Aorta (tissue), 5 donors: ENCODE data around the gene OR56A3. TPM values are rescaled to one million over a fixed set of nuclear protein-coding genes. Genes with fewer than 3 reads are reported as not detected.

ENCODE experiments used
- ATAC-seq: fragments of 200-7000 bp; cut with Tn5 transposase; one replicate; pipeline ENCODE4 v1.9.1; 2022; ENCODE audit warnings: moderate library complexity; ENCODE audit not compliant: low FRiP score
- DNase-seq, 2 donors: peaks; one replicate each; pipeline ENCODE4 v3.0.0-alpha.2; 2020
- H3K27ac ChIP-seq, 2 donors: one replicate each; pipeline ENCODE4 v1.5.1; 2013; ENCODE audit warnings: low read length in 2 of 2, mild to moderate bottlenecking in 2 of 2, moderate library complexity in 2 of 2, control low read depth in 1 of 2, inconsistent platforms in 1 of 2, low read depth in 1 of 2
- H3K27me3 ChIP-seq, 2 donors: one replicate each; pipeline ENCODE4 v1.6.1; 2013; ENCODE audit warnings: control low read depth in 1 of 2, low read length in 1 of 2, mild to moderate bottlenecking in 1 of 2, moderate library complexity in 1 of 2; ENCODE audit not compliant: insufficient read depth in 2 of 2, control insufficient read depth in 1 of 2
- H3K36me3 ChIP-seq, 2 donors: one replicate each; pipeline ENCODE4 v1.6.1; 2013; ENCODE audit warnings: control low read depth in 1 of 2, low read length in 1 of 2, mild to moderate bottlenecking in 1 of 2; ENCODE audit not compliant: insufficient read depth in 2 of 2, control insufficient read depth in 1 of 2
- H3K4me1 ChIP-seq, 2 donors: one replicate each; pipeline ENCODE4 v1.6.1; 2013; ENCODE audit warnings: low read length in 2 of 2, control low read depth in 1 of 2, mild to moderate bottlenecking in 1 of 2, moderate library complexity in 1 of 2; ENCODE audit not compliant: insufficient read depth in 2 of 2, control insufficient read depth in 1 of 2
- H3K4me3 ChIP-seq, 2 donors: one replicate each; pipeline ENCODE4 v1.5.1; 2013; ENCODE audit warnings: low read length in 2 of 2, control low read depth in 1 of 2, mild to moderate bottlenecking in 1 of 2
- H3K9me3 ChIP-seq: one replicate; pipeline ENCODE4 v1.6.1; 2013; ENCODE audit warnings: mild to moderate bottlenecking, low read length; ENCODE audit not compliant: control insufficient read depth
- WGBS, 2 donors: extraction: QIAGEN DNeasy Blood & Tissue Kit; methylation state at CpG; one replicate each; pipeline ENCODE4 v1.1.7; 2013; 5-methylcytosine and 5-hydroxymethylcytosine counted together
- intact Hi-C, 2 donors: fragments of 100-400 bp; cut with DNase I; formaldehyde crosslinking; loops; one replicate each; pipeline versions ENCODE4 v1.14.2 to v1.15.0; 2022
- polyA plus RNA-seq, 2 donors: library from polyadenylated mRNA; stranded (reverse); fragments of 200-250 nt; gene quantifications; one replicate each; pipeline ENCODE4 v1.2.3, GENCODE V29; 2013
- total RNA-seq, 2 donors: library from RNA; stranded (reverse); fragmentation: NEBNext Ultra II Directional; extraction: Animal tissue kit (Norgen Biotek cat#: 25700); gene quantifications; one replicate each; pipeline ENCODE4 v1.2.1, GENCODE V29; 2021
- donor health status: healthy with polysubstance abuse.
- donor health status: Bipolar disorder and iron deficiency.
- donor health status: DM: no; HTN: no; CAD: no.
- donor health status: DM: no; HTN: no; CAD: no.
- donor health status: DM: yes; HTN: yes; CAD: no.

The OR56A3 gene
- total and polyA plus RNA-seq, 4 donors = not detected

DNA sequence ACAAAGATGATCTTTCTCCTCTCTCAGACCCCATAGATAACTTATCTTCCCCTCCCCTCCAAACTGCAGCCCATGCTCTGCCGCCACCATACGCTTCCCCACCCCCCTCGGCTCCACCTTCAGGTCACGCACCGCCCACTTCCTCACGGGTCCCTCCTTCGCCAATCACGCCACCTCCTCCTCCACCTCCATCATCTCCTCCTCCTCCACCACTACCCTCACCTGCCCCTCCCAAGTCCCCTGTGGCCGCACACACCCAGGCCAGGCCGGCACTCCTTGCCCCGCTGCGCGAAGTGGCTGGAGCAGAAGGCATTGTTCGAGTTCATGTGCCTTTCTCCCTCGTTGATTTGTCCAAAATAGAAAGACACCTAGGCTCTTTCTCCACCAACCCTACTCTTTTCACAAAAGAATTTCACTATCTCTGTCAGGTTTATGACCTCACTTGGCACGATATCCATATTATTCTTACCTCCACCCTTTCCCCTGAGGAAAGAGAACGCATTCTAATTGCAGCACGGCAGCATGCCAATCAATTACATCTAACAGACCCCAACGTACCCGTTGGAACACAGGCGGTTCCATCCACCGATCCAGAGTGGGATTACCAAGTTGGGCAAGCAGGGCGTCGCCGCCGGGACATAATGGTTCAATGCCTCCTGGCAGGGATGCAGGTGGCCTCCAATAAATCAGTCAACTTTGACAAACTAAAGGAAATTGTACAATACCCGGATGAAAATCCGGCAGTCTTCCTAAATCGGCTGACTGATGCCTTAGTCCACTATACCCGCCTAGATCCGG, 12.3 kb upstream of the OR56A3 start:
- Histone ChIP-seq H3K4me1 (no peaks in the 10 kb centered on the region), H3K9me3 (no peaks in the 10 kb centered on the region), H3K27me3 (no peaks in the 10 kb centered on the region), H3K27ac (no peak overlapping the region), H3K4me3 (no peak overlapping the region), H3K36me3 (no peaks in the 10 kb centered on the region)
- no peak for DNase-seq
- intact Hi-C loops = no loop called here
- ATAC-seq = no peak
- WGBS, 2 donors = 87 to 93% methylated on average over 31 of the region's 31 CpGs

DNA sequence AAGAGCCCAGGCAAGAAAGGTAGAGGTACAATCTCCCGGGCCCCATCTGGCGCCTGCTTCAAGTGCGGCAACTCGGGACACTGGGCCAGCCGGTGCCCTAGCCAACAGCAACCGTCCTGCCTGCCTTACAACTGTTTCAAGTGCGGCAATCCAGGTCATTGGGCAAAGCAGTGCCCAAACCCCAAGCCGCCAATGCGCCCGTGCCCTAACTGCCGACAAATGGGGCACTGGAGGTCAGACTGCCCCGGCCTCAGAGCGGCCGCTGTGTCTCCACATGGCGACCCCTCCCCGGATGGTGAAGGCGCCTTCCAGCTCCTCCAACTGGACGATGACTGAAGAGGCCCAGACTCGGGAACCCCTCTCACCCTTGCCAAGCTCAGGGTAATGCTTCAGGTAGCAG, 11.4 kb upstream of the OR56A3 start:
- Histone ChIP-seq H3K9me3 (no peaks in the 10 kb centered on the region), H3K27me3 (no peaks in the 10 kb centered on the region), H3K4me1 (no peaks in the 10 kb centered on the region), H3K4me3 (no peak overlapping the region), H3K27ac (no peak overlapping the region), H3K36me3 (no peaks in the 10 kb centered on the region)
- intact Hi-C loops = no loop called here
- ATAC-seq = no peak
- 88 to 93% methylated on average over 19 of the region's 19 CpGs for WGBS, 2 donors
- no peak for DNase-seq

DNA sequence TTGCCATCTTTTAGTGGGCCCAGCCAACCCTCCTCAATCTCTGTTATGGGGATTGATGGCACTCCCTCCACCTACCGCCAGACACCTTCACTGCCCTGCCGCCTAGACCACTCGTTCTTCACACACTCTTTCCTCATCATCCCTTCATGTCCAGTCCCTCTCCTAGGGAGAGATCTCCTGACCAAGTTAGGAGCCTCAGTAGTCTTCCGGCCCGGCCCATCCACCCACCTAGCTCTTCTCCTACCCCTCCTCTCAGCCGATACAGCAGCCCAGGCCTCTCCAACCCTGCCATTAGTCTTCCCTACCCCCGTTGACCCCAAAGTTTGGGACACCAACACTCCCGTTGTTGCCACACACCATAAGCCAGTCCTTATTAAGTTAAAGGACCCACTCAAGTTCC, 11.0 kb upstream of the OR56A3 start:
- H3K9me3 ChIP-seq = no peaks in the 10 kb centered on the region
- WGBS, 2 donors = 91 to 93% methylated on average over 8 of the region's 8 CpGs
- intact Hi-C loops = no loop called here

DNA sequence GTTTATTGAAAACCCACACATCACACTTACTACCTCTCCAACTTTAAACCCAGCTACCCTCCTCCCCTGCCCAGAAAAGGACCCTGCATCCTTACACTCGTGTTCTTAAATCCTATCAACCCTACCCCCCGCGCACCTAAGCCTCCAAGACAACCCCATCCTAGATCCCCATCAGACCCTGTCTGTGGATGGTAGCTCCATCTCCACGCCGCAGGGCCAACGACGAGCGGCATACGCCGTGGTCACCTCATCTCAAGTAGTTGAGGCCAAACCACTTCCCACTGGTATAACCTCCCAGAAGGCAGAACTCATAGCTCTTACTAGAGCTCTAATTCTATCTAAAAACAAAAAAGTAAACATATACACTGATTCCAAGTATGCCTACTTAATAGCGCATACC, 9.4 kb upstream of the OR56A3 start:
- Histone ChIP-seq H3K27me3 (no peaks in the 10 kb centered on the region), H3K4me3 (no peak overlapping the region), H3K4me1 (no peaks in the 10 kb centered on the region), H3K36me3 (no peaks in the 10 kb centered on the region), H3K9me3 (no peaks in the 10 kb centered on the region), H3K27ac (no peak overlapping the region)
- DNase-seq (no peak), ATAC-seq (no peak)
- 94% methylated on average over 11 of the region's 11 CpGs for WGBS, 2 donors
- intact Hi-C loops = no loop called here

More for the DNA sequence above, 11.0 kb upstream of the OR56A3 start:
- Histone ChIP-seq H3K27me3 (no peaks in the 10 kb centered on the region), H3K27ac (no peak overlapping the region), H3K4me1 (no peaks in the 10 kb centered on the region), H3K36me3 (no peaks in the 10 kb centered on the region), H3K4me3 (no peak overlapping the region)
- ATAC-seq (no peak), DNase-seq (no peak)

DNA sequence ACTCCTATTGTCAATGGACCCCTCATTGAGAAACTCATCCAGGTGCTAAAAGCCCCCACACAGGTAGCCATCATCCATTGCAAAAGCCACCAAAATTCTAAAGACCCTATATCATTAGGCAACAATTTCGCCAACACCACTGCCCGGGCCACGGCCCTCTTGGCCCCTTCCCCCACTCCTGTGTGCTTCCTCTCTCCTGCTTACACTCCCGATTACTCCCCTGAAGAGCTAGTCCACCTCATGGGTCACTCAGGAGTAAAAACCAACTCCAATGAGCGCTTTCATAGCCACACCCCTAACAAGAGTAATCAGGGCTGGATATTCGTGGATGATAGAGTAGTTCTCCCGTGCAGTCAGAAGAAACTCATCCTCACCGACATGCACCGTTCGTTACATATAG, 8.9 kb upstream of the OR56A3 start:
- intact Hi-C loops = no loop called here
- Histone ChIP-seq H3K27me3 (no peaks in the 10 kb centered on the region), H3K27ac (no peak overlapping the region), H3K9me3 (no peaks in the 10 kb centered on the region), H3K4me3 (no peak overlapping the region), H3K4me1 (no peaks in the 10 kb centered on the region), H3K36me3 (no peaks in the 10 kb centered on the region)
- no peak for ATAC-seq
- DNase-seq = no peak
- WGBS, 2 donors = 88 to 90% methylated on average over 10 of the region's 10 CpGs

DNA sequence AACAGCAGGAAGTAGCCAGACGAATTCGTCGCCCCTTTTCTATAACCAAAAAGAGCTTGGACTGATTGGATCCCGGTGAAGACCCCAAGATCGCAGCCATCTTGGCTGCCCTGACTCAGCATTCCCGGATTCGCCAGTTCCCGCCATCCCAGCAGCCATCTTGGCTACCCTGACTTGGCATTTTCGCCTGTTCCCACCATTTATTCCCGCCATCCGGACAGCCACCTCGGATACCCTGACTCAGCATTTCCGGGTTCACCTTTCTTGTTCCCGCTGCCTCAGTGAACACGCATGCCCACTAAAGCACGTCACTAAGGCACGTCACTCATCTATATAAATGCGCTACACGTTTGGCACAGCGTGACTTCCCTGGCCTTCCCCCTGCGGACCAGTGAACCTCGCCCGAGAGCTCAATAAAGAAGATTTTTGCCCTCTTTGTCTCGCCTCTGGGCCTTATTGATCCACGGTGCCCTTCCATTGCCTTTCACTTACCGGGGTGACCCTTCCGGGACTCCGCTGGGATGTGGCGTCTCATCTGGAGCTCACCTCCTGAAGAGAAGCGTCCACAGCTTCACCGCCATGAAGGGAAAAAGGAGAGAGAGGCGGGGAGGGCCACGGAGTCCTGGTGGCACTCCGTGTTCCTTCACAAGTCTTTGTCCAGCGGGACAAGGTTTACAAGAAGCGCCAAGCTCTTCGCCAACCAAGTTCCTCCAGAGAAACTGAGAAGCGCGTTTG, 4.0 kb upstream of the OR56A3 start:
- intact Hi-C loops = no loop called here
- no peaks in the 10 kb centered on the region for H3K4me1 ChIP-seq
- H3K36me3 ChIP-seq = no peaks in the 10 kb centered on the region
- 90 to 93% methylated on average over 39 of the region's 39 CpGs for WGBS, 2 donors
- no peak overlapping the region for H3K27ac ChIP-seq
- no peaks in the 10 kb centered on the region for H3K9me3 ChIP-seq
- DNase-seq = peak in 1 of 2 donors; percentile 27
- peak; percentile 33 for ATAC-seq
- H3K27me3 ChIP-seq = no peaks in the 10 kb centered on the region
- no peak overlapping the region for H3K4me3 ChIP-seq

DNA sequence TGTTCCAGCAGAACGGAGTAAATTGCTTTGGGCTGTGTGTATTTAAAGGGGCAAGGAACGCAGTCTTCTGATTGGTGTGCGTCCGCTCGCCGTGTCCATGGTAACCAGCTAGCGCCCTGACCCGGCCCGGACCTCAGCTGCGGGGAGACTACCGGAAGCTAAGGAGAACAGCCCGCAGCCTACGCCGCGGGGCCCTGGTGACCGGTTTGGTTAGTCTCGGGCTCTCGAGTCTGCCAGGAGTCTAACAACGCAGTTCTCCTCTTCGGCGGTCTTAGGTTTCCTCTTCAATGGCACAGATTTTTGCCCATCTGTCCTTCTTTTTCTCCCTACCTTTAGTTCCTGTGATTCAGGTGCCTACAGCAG, 3.5 kb upstream of the OR56A3 start:
- Histone ChIP-seq H3K27ac (no peak overlapping the region), H3K27me3 (no peaks in the 10 kb centered on the region), H3K4me3 (no peak overlapping the region), H3K4me1 (no peaks in the 10 kb centered on the region), H3K9me3 (no peaks in the 10 kb centered on the region), H3K36me3 (no peaks in the 10 kb centered on the region)
- intact Hi-C loops = no loop called here
- ATAC-seq = peak; percentile 33
- WGBS, 2 donors = 81 to 87% methylated on average over 21 of the region's 21 CpGs
- DNase-seq = peak in 1 of 2 donors; percentile 72

DNA sequence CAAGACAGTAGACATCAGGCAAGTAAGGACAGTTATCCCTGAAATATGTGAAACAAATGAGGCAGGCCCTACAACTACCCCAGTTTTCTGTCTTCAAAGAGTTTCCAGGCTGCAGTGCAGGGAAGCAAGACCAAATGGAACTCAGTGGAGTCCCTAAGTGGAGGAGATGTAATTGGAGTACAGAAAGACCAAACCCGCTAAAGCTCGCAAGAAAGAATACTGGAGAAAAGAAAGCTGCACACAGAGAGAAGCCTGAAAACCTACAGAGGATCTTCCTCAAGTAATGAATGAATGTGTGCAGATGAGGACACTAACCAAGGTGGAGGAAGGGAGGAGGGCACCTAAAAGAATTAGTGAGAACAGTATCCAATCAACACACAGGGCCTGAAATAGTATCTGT, 1.3 kb upstream of the OR56A3 start:
- ATAC-seq (no peak), DNase-seq (no peak)
- intact Hi-C loops = no loop called here
- no peak overlapping the region for H3K27ac ChIP-seq
- H3K4me3 ChIP-seq = no peak overlapping the region
- WGBS, 2 donors = 87 to 92% methylated on average over 2 of the region's 2 CpGs
- H3K27me3 ChIP-seq = no peaks in the 10 kb centered on the region
- H3K4me1 ChIP-seq = no peaks in the 10 kb centered on the region
- H3K36me3 ChIP-seq = no peaks in the 10 kb centered on the region
- no peaks in the 10 kb centered on the region for H3K9me3 ChIP-seq

DNA sequence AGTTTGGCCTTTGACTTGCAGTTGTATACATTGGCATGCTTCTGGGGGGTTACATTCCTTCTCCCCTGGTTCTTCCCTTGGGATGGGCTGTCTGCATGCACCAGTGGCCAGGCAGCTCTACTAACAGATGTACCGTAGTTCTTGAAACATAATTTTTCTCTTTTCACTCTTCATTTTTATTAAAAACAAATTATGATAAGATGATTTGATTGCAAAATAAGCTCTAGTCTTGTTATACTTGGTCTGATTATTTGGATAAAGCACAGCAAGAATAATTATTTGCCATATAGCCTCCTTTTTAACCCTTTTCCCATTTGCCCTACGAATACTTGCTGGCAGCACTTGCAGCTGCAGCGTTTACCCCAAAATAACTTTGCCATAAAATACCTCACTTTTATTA, 13.5 kb downstream of the OR56A3 start:
- Histone ChIP-seq H3K4me1 (no peaks in the 10 kb centered on the region), H3K9me3 (peaks cover 2% of the 10 kb centered on the region), H3K36me3 (no peaks in the 10 kb centered on the region), H3K4me3 (no peak overlapping the region), H3K27ac (no peak overlapping the region), H3K27me3 (no peaks in the 10 kb centered on the region)
- DNase-seq (no peak), ATAC-seq (no peak)
- intact Hi-C loops = no loop called here
- 21 to 28% methylated on average over 3 of the region's 3 CpGs for WGBS, 2 donors
